Activated naive CD4-positive, alpha-beta T cell treated with anti-CD3 and anti-CD28 coated beads, Interleukin-2, amount 10 ng/mL, durations not matched to agents 7 days and 5 days (primary cell): ENCODE results near the gene ZNF549.
A peak's percentile ranks its signal among the peaks of the same experiment; 100 is the strongest.
"Not testable (repeated sequence)": the region's sequence is repeated elsewhere in the genome, so short reads cannot be mapped to it uniquely, and the experiment has no call there.

Source experiments
- CTCF ChIA-PET: fragments of 350-600 bp; sonication (Branson Sonifier 250); formaldehyde crosslinking; loops from one replicate; lab custom pipeline; 2021; ENCODE audit warnings: antibody characterized with exemption; lab: Charles Lee
- DNase-seq: peaks from one replicate; pipeline ENCODE4 v3.0.0-alpha.2; 2020
- H3K27ac Mint-ChIP-seq: one replicate; pipeline ENCODE4 v1.8.0; 2021; ENCODE audit warnings: mild to moderate bottlenecking, moderate library complexity, mixed read lengths
- H3K27me3 Mint-ChIP-seq: one replicate; pipeline ENCODE4 v1.8.0; 2021; ENCODE audit warnings: mild to moderate bottlenecking, mixed read lengths
- H3K36me3 Mint-ChIP-seq: one replicate; pipeline ENCODE4 v1.8.0; 2021; ENCODE audit warnings: mixed read lengths
- H3K4me1 Mint-ChIP-seq: one replicate; pipeline ENCODE4 v1.8.0; 2021; ENCODE audit warnings: mixed read lengths
- H3K4me3 Mint-ChIP-seq: one replicate; pipeline ENCODE4 v1.8.0; 2021; ENCODE audit warnings: mild to moderate bottlenecking, moderate library complexity, mixed read lengths
- H3K9me3 Mint-ChIP-seq: one replicate; pipeline ENCODE4 v1.8.0; 2021; ENCODE audit warnings: mixed read lengths

The ZNF549 gene

DNA sequence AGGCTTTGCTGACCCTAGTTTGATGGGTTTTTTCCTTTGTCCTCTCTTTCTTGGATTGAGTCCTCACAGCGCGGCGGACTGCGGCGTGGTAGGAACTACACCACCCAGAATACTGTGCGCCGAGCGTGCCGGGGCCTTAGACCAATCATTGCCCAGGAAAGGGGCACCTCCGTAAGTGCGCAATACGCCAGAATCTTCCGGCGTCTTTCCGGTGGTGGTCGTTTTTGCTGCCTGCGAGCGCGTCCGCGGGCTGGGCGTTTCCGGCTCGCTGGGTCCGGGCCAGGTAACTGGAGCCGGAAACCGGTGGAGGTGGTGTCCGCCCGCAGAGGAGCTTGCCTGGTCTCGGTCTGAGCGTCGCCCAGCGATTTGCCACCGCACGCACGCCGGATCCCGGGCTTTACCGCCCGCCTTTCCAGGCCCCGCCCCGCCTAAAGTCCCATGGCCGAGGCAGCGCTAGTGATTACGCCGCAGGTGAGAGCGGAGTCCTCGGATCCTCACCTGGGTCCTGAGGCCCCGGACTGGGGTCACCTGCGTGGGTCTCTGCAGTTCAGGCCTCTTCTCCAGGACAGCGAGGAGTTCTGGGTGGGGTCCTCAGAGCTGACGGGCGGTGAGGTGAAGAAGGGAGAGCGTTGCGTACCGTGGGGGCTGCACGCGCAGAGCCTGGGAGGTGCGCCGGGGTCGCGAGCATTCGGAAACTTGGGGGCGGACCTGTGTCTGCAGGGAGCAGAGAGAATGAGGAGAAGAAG lies at the start of gene ZNF549:
Gene ZNF549, plus strand, starts transcription at position 221 of the 746 bp plus-strand sequence. Its CDS starts 218 bp downstream, at position 439.
- Mint-ChIP-seq H3K4me1 (peaks cover 27% of the 10 kb centered on the region), H3K9me3 (peaks cover 48% of the 10 kb centered on the region), H3K4me3 (peak within 1 kb of the TSS; percentile 91), H3K27me3 (no peaks in the 10 kb centered on the region), H3K27ac (peak within 1 kb of the TSS; percentile 93), H3K36me3 (peaks cover 45% of the 10 kb centered on the region)
- CTCF ChIA-PET: interaction anchor here (1.0 kb wide), 1 partner anchor 9 kb away, joined by 3 read pairs; no protein-coding TSS in a partner anchor
- DNase-seq: peak; percentile 93

DNA sequence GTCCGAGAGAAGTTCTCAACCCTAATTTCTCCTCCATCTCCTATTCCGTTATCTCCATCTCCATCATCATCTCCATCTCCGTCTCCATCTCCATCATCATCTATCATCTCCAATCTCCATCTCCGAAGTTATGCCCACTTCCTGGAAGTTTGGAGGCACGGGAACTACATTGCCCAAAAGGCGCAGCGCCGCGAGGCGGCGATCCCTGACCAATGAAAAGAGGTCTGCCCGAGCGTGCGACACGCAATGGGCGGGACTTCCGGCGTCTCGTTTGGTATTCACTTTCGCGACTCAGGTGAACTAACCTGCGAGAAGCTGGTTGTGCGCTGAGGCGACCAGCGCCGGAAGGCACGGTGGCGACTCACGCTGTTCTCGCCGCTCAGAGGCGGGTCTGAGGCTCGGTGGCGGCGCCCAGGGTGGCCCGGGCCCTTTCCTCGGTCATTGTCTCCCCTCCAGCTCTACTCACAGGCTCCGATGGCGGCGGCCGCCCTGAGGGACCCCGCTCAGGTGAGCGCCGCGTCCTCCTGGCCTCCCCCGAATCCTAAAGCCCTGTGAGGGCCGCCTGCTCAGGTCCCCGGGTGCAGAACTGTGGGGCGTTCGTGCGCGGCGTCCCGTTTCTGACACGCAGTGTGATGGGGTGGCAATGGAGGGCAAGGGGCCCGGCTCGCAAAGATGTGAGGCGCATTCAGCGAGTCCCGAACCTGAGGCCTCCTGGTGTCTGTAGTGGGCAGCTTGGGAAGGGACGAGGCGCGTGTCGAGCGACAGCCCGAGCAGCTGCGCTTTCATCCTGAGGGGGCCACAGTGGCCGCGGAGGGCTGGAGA lies 39.5 kb upstream of the ZNF549 start, which contains the start of gene ZNF419:
Gene ZNF419, plus strand, starts transcription at position 274 of the 822 bp plus-strand sequence. Its CDS starts 201 bp downstream, at position 475.
- H3K4me3 Mint-ChIP-seq: peak within 1 kb of the TSS; percentile 70
- peak; percentile 97 for DNase-seq
- H3K27ac Mint-ChIP-seq: peak within 1 kb of the TSS; percentile 80
- peaks cover 46% of the 10 kb centered on the region for H3K36me3 Mint-ChIP-seq
- H3K4me1 Mint-ChIP-seq: peaks cover 12% of the 10 kb centered on the region
- peaks cover 42% of the 10 kb centered on the region for H3K9me3 Mint-ChIP-seq
- CTCF ChIA-PET, H3K27me3 Mint-ChIP-seq: not testable (repeated sequence)

DNA sequence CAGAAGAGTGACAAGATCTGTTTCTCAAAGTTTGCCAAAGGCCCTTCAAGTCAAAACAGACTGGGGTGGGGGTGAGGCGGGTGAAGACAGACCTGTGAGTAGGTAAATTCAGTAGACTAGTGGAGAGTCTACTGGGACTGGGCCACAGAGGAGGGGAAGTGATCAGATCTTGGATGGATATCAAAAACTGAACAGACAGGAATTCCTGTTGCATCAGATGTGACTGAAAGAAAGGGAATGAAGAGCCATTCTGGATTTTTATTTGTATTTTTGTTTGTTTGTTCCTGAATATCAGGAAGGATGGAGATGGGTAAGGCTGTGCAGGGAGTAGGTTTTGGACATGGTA lies 38.9 kb upstream of the ZNF549 start:
- CTCF ChIA-PET, H3K27ac Mint-ChIP-seq, DNase-seq, H3K27me3 Mint-ChIP-seq: not testable (repeated sequence)
- peaks cover 12% of the 10 kb centered on the region for H3K4me1 Mint-ChIP-seq
- H3K4me3 Mint-ChIP-seq: peak overlapping the region; percentile 70
- peaks cover 52% of the 10 kb centered on the region for H3K36me3 Mint-ChIP-seq
- H3K9me3 Mint-ChIP-seq: peaks cover 47% of the 10 kb centered on the region

DNA sequence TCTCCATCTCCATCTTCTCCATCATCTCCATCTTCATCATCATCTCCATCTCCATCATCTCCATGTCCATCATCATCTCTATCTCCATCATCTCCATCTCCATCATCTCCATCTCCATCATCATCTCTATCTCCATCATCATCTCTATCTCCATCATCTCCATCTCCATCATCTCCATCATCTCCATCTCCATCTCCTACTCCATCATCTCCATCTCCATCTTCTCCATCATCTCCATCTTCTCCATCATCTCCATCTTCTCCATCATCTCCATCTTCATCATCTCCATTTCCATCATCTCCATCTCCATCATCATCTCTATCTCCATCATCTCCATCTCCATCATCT lies 27.9 kb upstream of the ZNF549 start:
- CTCF ChIA-PET, DNase-seq, H3K27me3 Mint-ChIP-seq: not testable (repeated sequence)
- Mint-ChIP-seq H3K9me3 (peaks cover 59% of the 10 kb centered on the region), H3K27ac (peak overlapping the region; percentile 83), H3K4me3 (peak overlapping the region; percentile 74), H3K4me1 (peaks cover 19% of the 10 kb centered on the region), H3K36me3 (peaks cover 53% of the 10 kb centered on the region)

DNA sequence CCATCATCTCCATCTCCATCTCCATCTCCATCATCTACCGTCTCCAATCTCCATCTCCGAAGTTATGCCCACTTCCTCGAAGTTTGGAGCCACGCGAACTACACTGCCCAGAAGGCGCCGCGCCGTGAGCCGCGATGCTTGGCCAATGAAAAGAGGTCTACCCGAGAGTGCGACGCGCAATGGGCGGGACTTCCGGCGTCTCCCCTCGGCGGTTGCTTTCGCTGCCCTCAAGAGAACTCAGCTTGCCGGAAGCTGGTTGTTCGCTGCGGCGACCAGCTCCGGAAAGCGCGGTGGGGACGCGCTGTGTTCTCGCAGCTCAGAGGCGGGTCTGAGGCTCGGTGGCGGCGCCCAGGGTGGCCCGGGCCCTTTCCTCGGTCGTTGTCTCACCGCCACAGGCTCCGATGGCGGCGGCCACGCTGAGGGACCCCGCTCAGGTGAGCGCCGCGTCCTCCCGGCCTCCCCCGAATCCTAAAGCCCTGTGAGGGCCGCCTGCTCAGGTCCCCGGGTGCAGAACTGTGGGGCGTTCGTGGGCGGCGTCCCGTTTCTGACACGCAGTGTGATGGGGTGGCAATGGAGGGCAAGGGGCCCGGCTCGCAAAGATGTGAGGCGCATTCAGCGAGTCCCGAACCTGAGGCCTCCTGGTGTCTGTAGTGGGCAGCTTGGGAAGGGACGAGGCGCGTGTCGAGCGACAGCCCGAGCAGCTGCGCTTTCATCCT lies 27.3 kb upstream of the ZNF549 start, which contains the start of gene ZNF773:
Gene ZNF773, plus strand, starts transcription at position 259 of the 716 bp plus-strand sequence. Its CDS starts 143 bp downstream, at position 402.
- H3K27me3 Mint-ChIP-seq, CTCF ChIA-PET: not testable (repeated sequence)
- Mint-ChIP-seq H3K4me1 (peaks cover 19% of the 10 kb centered on the region), H3K4me3 (peak within 1 kb of the TSS; percentile 74), H3K9me3 (peaks cover 56% of the 10 kb centered on the region), H3K27ac (peak within 1 kb of the TSS; percentile 83), H3K36me3 (peaks cover 51% of the 10 kb centered on the region)
- DNase-seq: peak; percentile 99

DNA sequence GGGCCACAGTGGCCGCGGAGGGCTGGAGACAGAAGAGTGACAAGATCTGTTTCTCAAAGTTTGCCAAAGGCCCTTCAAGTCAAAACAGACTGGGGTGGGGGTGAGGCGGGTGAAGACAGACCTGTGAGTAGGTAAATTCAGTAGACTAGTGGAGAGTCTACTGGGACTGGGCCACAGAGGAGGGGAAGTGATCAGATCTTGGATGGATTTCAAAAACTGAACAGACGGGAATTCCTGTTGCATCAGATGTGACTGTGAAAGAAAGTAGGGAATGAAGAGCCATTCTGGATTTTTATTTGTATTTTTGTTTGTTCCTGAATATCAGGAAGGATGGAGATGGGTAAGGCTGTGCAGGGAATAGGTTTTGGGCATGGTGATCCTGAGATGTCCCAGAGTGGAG lies 26.8 kb upstream of the ZNF549 start:
- CTCF ChIA-PET: not testable (repeated sequence)
- Mint-ChIP-seq H3K9me3 (peaks cover 56% of the 10 kb centered on the region), H3K4me1 (peaks cover 19% of the 10 kb centered on the region)

DNA sequence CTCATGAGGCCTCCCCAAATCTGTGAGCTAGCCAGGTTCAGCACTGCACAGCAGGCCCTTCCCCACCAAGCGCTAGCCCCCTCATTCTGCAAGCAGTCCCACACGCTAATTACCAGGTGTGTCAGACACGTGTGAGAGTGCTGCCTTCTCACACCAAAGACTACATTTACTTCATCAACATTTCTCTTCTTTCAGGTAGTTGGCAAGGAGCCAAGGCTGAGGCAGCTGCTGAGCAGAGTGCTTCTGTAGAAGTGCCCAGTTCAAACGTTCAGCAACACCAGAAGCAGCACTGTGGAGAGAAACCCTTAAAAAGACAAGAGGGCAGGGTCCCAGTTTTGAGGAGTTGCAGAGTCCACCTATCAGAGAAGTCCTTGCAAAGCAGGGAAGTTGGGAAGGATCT lies 21.0 kb upstream of the ZNF549 start:
- DNase-seq: no peak
- CTCF ChIA-PET: no interaction called here

More for the DNA sequence above, 26.8 kb upstream of the ZNF549 start:
- peak overlapping the region; percentile 83 for H3K27ac Mint-ChIP-seq
- H3K4me3 Mint-ChIP-seq: peak overlapping the region; percentile 74
- not testable (repeated sequence) for DNase-seq, H3K27me3 Mint-ChIP-seq
- peaks cover 53% of the 10 kb centered on the region for H3K36me3 Mint-ChIP-seq

DNA sequence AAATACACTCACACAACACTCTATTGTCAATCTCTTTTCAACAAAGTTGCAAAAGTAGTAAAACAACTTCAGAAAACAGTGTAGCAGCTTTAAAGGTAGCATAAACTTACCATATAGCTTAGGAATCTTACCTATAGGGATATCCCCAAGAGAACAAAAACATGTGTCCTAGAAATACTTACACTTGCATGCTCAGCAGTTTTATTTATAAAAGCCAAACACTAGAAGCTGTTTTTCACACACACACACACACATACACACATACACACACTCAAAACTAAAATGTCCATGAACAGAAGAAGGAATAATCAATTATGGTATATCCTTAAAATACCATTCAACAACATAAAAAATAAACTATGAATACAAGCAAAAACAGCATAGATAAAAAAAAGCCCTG lies 15.7 kb upstream of the ZNF549 start:
- no peaks in the 10 kb centered on the region for H3K27me3 Mint-ChIP-seq

More for the DNA sequence above, 21.0 kb upstream of the ZNF549 start:
- Mint-ChIP-seq H3K27me3 (no peaks in the 10 kb centered on the region), H3K4me1 (peaks cover 5% of the 10 kb centered on the region), H3K27ac (no peak overlapping the region), H3K4me3 (no peak overlapping the region), H3K9me3 (peaks cover 63% of the 10 kb centered on the region), H3K36me3 (peaks cover 80% of the 10 kb centered on the region)

DNA sequence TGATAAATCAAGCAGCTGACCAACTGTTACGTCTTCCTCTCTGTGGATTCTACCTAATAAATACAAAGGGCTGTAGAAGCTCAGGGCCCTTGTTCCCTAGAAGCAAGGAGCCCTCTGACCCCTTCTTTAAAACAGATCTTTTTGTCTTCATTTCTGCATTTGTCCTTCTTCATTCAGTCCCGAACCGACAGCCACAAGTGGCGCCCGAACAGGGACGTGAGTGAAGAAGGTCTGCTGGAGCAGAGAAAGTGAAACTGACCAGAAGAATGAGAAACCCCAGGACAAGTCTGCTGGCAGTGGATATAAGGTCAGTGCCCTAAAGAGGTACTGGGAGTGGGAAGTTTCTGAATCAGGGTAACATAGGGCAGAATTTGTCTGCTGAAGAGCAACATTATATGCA lies 14.3 kb upstream of the ZNF549 start:
- CTCF ChIA-PET: no interaction called here
- Mint-ChIP-seq H3K9me3 (peaks cover 63% of the 10 kb centered on the region), H3K27ac (no peak overlapping the region)

More for the DNA sequence above, 15.7 kb upstream of the ZNF549 start:
- Mint-ChIP-seq H3K27ac (no peak overlapping the region), H3K4me3 (no peak overlapping the region), H3K9me3 (peaks cover 65% of the 10 kb centered on the region), H3K4me1 (no peaks in the 10 kb centered on the region), H3K36me3 (peaks cover 61% of the 10 kb centered on the region)
- DNase-seq: no peak
- CTCF ChIA-PET: no interaction called here

DNA sequence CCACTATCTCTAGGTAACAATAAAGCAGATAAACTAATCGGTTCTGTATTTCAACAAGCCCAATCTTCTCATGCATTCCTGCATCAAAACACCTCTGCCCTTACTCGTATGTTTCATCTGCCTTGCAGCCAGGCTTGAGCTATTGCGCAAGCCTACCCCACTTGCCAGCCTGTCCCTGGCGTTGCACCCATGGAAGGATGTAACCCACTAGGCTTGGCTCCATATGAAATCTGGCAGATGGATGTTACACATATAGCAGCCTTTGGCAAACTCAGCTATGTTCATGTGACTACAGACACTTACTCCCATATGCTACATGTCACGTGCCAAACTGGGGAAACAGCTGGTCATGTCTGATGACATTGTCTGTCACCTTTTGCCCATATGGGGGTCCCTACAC lies 11.9 kb upstream of the ZNF549 start:
- DNase-seq: no peak
- Mint-ChIP-seq H3K9me3 (peaks cover 59% of the 10 kb centered on the region), H3K36me3 (peaks cover 32% of the 10 kb centered on the region), H3K4me3 (no peak overlapping the region), H3K27ac (no peak overlapping the region), H3K27me3 (no peaks in the 10 kb centered on the region), H3K4me1 (no peaks in the 10 kb centered on the region)
- CTCF ChIA-PET: no interaction called here

More for the DNA sequence above, 14.3 kb upstream of the ZNF549 start:
- no peaks in the 10 kb centered on the region for H3K27me3 Mint-ChIP-seq
- H3K4me1 Mint-ChIP-seq: no peaks in the 10 kb centered on the region
- peaks cover 52% of the 10 kb centered on the region for H3K36me3 Mint-ChIP-seq
- no peak overlapping the region for H3K4me3 Mint-ChIP-seq
- no peak for DNase-seq

DNA sequence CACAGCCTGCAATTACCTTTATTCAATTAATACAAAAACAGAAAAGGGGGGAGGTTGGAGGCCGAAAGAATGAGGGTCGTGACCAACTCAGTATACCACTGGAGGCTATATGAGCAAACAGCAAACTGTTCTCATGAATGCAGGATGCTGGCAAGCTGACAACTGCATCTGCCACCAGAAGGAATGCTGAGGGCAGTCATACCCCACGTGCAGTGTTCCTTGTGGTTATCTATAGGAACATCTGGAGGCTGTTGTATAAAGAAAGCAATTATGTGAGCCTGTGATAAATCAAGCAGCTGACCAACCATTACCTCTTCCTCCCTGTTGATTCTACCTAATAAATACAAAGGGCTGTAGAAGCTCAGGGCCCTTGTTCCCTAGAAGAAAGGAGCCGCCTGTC lies 9.1 kb upstream of the ZNF549 start:
- DNase-seq, H3K4me3 Mint-ChIP-seq, H3K4me1 Mint-ChIP-seq, H3K27ac Mint-ChIP-seq, H3K27me3 Mint-ChIP-seq, CTCF ChIA-PET: not testable (repeated sequence)
- Mint-ChIP-seq H3K36me3 (peaks cover 23% of the 10 kb centered on the region), H3K9me3 (peaks cover 52% of the 10 kb centered on the region)

DNA sequence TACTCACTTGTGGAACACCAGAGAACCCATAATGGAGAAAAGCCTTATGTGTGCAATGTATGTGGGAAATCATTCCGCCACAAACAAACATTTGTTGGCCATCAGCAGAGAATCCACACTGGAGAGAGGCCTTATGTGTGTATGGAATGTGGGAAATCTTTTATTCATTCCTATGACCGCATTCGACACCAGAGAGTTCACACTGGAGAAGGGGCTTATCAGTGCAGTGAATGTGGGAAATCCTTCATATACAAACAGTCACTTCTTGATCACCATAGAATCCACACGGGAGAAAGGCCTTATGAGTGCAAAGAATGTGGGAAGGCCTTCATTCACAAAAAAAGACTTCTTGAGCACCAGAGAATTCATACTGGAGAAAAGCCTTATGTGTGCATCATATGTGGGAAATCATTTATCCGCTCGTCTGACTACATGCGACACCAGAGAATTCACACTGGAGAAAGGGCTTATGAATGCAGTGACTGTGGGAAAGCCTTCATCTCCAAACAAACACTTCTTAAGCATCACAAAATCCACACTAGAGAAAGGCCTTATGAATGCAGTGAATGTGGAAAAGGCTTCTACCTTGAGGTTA lies 10.9 kb downstream of the ZNF549 start:
- DNase-seq: no peak
- H3K9me3 Mint-ChIP-seq: peaks cover 83% of the 10 kb centered on the region
- no peaks in the 10 kb centered on the region for H3K4me1 Mint-ChIP-seq
- H3K36me3 Mint-ChIP-seq: peaks cover 93% of the 10 kb centered on the region
- H3K4me3 Mint-ChIP-seq: no peak overlapping the region
- CTCF ChIA-PET: no interaction called here
- no peaks in the 10 kb centered on the region for H3K27me3 Mint-ChIP-seq
- H3K27ac Mint-ChIP-seq: no peak overlapping the region

DNA sequence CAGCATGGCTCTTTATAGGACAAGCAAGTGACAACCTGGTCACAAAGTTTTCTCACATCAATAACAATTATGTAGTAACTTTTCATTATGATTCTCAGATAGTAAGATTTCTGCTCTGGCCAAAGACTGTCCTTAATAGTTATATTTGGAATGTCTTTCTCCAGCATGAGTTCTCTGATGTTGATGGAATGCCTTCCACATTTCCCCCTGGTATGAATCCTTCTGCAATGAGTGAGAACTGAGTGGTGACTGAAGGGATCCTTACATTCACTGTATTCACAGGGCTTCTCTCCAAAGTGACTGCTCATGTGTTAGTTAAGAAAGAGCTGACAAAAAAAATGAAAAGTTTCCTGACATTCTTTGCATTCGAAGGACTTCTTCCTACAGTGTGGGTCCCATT lies 19.4 kb downstream of the ZNF549 start:
- no peaks in the 10 kb centered on the region for H3K4me1 Mint-ChIP-seq
- CTCF ChIA-PET: no interaction called here
- no peak overlapping the region for H3K27ac Mint-ChIP-seq
- no peak overlapping the region for H3K4me3 Mint-ChIP-seq
- H3K36me3 Mint-ChIP-seq: peaks cover 93% of the 10 kb centered on the region
- peaks cover 77% of the 10 kb centered on the region for H3K9me3 Mint-ChIP-seq
- no peaks in the 10 kb centered on the region for H3K27me3 Mint-ChIP-seq
- DNase-seq: no peak

DNA sequence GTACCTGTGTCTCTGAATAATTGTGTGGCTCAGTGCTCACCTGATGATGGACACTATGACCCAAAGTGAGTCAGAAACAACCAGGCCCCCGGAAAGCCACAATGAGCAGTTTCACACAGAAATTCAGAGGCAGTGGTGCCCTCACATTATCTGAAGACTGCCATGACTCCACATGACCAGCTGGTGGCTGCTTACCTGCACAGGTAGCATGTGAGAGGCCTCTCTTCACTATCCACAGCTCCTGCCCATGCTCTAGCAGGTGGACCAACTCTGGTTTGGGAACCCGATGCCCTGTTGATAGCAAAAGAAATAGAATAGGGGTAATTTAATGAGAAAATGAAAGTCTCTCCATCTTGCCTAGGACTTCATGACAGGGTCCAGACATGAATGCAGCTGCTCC lies 25.3 kb downstream of the ZNF549 start:
- Mint-ChIP-seq H3K4me3 (no peak overlapping the region), H3K9me3 (peaks cover 64% of the 10 kb centered on the region), H3K36me3 (peaks cover 97% of the 10 kb centered on the region), H3K27ac (no peak overlapping the region), H3K27me3 (no peaks in the 10 kb centered on the region), H3K4me1 (no peaks in the 10 kb centered on the region)
- no peak for DNase-seq
- CTCF ChIA-PET: no interaction called here
